H4 (cell line): ENCODE data around the gene SPRING1. TPM values are rescaled to one million over a fixed set of nuclear protein-coding genes. Genes with fewer than 3 reads are reported as not detected.

Experiments used
- DNase-seq: peaks from one replicate; pipeline ENCODE4 v3.0.0-alpha.2; 2015; ENCODE audit warnings: low spot score
- total RNA-seq: library from RNA; depleted of rRNA; stranded (reverse); fragments of >200 nt; shearing (Covaris generic); gene quantifications from 2 replicates; pipeline ENCODE4 v1.2.3, GENCODE V29; 2014

SPRING1 gene
- total RNA-seq, 1 experiment from 2014 or later, result 15.9 TPM

DNA sequence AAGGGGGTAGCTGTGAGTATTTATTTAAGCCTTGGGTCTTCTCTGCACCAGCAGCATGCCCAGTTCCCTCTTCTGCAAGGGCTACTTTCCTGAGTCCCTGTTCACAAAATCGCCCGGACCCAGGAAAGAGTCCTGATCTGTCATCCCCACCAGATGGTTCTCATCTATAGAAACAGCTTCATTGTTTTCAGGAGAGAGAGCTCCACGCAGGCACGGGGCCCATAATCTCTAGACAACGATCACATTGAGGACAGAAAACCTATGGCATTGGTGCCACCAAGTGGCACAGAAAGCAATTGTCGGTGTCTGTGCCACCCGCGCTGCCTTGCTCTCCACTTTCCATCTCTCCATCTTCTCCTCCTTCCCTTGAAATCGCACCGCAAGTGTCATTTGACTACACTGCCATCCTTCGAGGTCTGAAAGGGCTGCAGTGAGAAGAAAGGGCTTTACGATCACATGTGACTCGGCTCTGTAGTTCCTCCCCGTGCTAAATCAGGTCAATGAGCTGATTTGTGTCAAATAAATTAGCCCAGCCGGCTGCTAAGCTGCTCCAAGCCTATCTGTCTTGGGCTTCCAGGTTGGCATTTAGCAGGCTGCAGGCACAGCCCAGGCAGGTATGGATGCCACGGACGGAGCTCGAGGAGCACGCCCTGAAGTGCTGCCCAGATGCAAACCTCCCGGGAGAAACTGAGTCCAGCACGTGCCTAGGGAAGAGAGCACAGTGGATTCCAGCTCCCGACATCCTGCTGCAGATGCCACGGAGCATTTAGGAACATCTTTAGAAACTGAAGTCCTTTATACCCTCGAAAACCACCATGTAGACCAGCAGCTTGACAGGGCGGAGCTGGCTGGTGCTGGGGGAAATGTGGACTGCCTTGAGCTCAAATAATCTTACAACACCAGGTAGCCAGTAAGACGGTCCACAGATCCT lies 28.8 kb downstream of the SPRING1 start:
- peak; percentile 60 for DNase-seq

DNA sequence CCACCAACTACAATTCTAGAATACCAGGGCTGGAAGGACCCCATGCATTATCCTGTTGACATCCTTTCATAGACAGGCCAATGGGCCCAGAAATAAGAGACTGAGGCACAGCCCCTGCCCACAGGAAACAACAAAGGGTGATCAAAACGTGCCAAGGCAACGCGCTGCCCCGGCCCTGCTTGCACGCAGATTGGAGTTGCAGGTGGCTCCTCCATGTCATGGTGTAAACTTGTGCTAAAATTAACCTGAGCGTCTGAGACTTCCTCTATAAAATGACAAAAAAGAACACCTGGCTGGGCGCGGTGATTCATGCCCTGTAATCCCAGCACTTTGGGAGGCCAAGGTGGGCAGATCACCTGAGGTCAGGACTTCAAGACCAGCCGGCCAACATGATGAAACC lies 30.1 kb downstream of the SPRING1 start:
- DNase-seq, result no peak

DNA sequence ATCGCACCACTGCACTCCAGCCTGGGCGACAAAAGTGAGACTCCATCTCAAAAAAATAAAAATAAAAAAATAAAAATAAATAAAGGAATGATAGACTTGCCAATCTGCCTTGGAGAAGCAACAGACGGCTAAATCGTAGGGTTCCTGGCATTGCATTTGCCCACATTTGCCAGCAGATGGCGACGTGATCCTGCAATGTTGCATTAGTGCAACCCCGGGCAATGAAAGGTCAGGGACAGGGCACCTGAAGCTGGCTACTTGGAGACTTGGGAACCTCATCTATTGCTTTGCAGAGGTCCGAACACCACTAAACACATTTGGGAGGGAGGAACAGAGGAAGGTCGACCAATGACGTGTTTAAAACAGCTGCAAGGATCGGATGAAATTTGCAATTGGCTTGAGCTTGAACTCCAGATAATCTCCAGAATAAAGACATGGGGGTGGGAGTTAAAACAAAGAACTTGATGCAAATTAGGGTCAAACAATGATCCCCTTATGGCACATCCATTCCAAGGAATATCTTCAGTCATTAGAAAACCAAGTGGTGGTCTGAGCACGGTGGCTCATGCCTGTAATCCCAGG lies 34.6 kb downstream of the SPRING1 start:
- peak; percentile 56 for DNase-seq

DNA sequence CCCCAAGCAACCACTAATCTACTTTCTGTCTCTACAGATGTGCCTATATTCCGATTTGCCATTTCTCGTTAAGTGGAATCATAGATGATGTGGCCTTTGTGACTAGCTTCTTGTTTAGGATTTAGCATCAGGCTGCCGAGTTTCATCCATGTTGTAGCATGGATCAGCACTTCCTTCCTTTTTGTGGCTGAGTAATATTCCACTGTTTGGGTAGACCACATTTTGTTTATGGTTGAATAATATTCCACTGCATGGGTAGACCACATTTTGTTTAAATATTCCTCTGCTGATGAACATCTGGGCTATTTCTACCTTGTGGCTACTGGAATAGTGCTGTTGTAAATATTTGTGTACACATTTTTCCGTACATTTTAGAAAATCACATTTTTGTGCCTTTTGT lies 36.4 kb downstream of the SPRING1 start:
- DNase-seq, result no peak

DNA sequence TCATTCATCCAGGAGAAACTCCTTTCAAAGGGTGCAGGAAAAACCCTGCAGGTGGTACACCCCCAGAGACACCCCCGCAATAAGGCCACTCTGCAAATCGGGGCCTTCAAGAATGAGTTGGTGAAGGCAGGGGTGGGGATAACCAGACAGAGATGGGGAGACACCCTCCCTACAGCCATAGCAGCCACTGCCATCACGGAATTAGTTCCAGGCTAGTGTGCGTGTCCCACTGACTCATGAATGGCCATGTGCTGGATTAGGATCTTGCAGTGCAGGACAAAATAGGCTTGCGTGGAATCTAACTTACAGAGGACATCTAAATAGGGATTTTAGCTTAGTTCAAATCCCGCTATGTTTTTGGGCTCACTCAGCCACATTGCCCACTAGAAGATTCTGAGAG lies 37.8 kb downstream of the SPRING1 start:
- no peak for DNase-seq

DNA sequence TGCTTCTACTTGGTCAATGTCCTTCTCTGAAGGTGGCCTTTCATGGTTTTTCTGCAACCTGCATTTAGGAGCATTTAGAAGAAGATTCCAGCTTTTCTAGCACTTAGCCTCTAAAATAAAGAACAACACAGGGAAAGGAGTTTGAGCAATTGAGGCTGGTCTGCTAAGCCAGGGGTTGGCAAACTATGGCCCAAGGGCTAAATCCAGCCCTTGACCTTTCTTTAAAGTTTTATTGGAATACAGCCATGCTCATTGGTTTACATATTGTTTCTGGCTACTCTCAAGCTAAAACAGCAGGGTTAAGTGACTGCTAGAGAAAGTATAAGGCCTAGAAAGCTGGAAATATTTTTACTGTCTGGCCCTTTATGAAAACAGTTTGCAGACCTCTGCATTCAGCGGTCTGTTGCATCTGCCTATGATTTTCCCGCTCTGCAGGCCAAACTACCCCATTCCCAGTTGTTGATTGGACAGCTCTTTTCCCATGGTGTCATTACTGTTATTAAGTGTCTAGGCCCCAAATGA lies 39.3 kb downstream of the SPRING1 start:
- no peak for DNase-seq

DNA sequence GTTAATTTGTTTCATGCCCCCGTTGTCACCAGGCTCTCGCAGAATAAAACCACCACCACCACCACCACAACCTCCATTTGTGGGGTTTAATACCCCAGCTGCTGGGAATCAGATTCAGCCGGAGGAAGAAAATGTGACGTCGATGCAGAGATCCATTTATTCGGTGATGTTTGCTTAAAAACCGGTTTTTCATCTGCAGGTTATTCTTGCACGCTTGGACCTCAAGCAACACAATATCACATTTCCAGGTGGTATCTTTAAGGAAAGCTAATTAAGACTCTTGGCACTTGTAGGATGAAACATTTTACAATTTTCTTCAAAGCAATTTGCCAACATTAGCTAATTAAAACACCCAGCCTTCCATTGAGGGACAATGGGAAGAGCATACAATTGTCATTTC lies 39.8 kb downstream of the SPRING1 start:
- no peak for DNase-seq

DNA sequence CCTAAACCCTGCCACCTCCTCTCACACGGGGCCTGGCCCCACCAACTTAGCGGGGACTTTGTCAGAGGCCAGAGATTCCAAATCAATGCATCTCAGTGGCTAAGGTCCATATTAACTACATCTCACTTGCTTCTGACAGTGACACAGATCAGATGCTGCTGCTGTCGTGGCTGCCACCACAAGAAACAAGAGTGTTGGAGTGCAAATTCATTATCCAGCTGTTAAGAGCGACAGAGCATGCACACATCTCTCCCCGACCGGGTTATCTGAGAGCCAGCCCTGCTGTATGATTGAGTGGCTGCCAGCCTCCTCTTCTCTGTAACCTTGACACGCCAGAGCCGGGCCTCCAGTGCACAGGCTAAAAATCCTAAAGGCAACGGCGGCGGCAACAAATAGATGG lies 40.2 kb downstream of the SPRING1 start:
- no peak for DNase-seq

DNA sequence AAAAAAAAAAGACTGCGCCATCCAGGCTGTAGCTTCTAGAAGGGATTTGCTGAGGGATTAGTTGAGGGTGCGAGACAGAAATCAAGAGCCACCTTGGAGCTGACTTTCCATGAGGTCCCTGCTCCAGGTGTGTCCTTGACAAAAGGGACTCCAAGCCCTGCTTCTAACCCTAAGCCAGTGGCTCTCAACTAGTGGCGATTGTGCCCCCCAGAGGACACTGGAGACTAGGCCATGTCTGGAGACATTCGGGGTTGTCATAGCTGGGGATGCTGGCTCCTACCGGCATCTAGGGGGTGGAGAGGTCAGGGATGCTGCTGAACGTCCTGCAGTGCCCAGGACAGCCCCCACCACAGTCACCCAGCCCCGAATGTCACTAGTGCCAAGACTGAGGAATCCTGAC lies 40.6 kb downstream of the SPRING1 start:
- DNase-seq, result peak; percentile 28

DNA sequence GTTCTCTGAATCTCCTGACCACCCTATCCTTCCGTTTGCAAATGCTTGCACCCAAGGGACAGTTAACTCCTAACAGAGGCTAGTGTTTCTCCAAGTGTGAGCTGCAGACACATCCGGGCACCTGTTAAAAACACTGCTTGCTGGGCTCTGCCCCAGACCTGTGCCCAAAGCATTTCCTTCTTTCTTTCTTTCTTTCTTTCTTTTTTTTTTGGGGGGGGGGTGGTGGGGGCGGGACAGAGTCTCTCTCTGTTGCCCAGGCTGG lies 42.5 kb downstream of the SPRING1 start:
- DNase-seq, result no peak

DNA sequence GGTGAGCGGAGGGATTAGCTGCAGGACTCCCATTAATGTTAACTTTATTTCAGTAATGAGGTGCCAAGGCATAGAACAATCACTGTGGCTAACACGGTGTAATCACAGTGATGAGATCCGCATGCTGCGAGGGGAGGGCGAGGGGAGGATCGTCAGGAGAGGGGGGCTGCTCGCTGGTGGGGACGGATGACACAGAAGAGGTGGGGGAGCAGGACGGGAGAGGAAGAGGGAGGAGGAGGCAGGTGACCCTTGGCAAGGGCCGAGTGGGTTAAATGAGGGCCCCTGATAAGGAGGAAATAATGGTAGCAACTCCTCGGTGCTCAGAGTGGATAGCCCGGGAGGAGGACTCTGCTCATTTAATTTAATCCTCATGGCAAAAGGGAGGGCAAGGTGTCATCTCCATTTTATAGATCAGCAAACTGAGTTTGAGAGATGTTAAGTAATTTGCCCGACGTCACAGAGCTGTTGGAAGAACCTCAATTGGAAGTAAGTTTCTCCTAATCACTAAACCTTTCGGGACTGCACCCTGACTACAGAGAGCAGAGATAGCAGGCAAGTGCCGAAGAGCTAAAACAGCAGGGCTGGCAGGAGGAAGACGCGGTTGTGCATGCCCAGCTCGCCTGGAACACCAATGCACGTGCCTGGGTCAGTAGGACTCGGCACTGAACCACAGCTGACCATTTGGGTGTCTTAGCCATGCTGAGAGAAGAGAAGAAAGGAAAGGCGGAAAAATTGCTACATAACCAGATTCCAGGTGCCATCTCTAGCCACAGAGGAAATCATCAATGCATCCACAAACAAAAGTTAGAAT lies 43.0 kb downstream of the SPRING1 start:
- DNase-seq, result no peak

DNA sequence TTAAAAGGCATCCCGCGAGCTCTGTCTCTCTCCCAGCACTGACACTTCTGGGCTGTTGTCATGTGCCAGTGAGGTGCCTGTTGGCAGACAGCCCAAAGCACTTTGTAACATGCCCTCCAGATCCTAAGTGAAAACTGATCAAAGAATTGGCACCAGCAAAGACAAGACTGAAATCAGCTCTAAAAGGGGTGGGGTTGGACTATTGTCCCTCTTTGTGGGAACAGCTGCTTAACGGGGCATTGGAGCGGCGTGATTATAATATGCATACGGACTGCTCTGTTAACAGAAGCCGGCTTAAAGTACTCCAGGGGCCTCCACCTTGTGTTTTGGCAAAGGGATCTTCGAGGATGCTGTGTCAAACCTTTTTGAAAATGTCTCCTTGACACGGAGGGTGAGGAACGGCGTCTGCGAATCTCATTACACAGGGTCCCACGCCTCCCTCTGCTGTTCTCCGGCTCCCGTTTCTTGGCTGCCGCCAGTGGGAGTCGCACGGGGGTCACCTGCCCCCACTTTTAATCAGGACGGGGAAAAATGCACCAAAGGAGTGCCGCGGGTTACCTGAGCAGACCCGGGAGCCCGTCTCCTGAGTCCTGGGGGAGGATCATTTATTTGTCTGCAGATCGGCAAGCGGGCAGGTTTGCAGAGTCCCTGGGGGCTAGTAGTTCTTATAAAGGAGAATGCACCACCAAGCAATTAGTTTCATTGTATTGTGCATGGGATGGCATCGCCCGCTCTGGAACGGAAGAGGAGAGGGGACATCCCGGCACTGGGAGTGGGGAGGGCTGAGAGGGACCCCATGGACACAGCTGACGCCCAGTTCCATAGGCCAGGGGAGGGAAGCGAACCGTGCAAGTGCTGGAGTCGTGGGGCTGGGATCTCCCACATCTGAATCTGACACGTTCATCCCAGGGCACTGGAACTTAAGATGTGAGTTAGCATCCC lies 44.3 kb downstream of the SPRING1 start:
- no peak for DNase-seq

DNA sequence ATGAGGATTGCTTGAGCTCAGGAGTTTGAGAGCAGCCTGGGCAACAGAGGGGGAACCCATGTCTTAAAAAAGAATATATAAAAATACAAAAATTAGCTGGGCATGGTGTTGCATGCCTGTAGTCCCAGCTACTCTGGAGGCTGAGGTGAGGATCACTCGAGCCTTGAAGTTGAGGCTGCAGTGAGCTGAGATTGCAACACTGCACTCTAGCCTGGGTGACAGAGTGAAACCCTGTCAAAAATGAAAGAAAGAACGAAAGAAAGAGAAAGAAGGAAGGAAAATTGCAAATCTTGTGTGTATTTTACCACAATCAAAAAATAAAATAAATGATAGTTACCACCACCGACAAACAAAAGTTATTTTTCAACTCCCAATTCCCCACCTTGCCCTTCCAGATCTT lies 45.3 kb downstream of the SPRING1 start:
- no peak for DNase-seq

DNA sequence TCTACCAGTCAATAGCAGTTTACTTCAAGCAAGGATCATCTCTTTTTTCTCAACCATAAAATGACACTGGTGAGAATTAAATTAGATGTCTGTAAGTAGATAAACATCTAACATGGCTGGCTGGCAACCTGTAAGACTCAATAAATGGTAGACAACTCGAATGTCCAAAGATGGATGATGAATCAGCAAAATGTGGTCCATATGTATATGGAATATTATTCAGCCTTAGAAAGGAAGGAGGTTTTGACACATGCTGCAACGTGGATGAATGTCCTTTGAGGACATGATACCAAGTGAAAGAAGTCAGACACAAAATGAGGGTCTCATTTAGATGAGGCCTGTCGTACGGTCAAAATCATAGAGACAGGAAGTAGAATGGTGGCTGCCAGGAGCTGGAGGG lies 46.2 kb downstream of the SPRING1 start:
- DNase-seq, result no peak

DNA sequence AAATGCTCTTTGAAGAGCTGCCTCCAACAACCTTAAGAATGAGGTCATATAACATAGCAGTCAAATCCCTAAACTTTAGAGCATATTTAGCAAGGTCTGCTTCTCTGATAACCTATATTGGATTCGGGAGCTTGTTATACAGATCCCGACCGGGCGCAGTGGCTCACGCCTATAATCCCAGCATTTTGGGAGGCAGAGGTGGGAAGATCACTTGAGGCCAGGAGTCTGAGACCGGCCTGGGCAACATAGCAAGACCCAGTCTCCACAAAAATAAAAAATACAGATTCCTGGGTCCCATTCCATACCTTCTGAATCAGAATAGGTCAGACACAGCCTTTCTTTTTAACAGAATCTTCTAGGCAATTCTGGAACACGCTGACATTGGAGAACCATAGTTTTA lies 46.7 kb downstream of the SPRING1 start:
- DNase-seq, result no peak

DNA sequence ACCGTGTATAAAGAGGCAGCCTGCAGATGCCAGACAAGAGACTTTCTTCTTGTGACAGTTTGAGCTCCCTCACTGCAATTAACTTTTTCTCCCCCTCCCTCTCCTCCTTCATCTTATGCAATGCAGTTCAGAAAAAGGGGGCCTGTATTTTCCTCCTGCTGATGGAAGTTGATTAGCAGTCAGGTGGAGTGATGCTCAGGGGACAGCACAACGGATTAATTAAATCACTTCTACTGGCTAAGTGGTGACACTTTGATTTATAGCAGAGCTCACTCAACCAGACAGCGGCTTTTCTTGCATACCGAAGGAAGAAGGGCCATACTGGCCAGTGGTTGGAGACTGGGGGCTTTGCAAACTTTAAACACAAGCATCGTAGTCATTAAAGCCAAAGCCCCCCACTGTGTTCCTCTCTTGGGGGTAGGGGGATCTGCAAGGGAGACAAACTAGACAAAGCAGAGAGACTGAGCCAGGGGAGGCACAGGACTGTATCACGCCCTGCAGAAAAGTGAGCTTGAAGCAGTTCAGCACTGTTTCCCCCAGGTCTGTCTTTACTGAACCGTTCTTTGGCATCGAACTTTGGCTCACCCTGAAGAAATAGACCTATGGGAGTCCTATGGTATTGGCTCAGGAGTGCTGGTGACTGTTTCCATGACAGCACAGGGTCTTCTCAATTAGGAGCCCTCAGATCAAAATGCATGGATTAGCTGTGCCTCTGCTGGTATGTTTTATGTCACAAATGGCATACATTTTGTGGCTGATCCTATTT lies 47.7 kb downstream of the SPRING1 start:
- no peak for DNase-seq

DNA sequence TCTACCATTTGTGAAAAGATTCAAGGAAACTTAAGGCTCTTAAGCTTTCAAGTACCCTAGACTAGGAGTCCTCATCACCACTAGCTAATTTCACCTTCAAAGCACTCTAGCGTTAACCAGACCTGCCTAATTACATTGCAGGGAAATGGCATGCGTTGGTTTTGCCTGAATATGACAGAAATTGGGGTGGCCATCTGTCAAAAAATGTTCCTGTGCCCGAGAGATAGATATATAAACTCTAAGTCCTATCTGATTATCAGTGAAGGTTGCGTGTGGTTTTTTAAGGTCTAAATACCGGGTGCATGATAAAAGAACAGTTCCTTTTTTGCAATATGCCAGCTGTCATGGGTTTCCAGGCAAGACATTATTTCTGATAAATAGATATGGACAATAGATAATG lies 48.3 kb downstream of the SPRING1 start:
- DNase-seq, result no peak
